ENCODE data around the gene HERC2. TPM values are rescaled to one million over a fixed set of nuclear protein-coding genes. Genes with fewer than 3 reads are reported as not detected.

The HERC2 gene
- total and polyA plus RNA-seq, 2 of the 4 experiments (the other 2 are of a cell fraction), result 20.8 to 28.9 TPM

GRCh38 chr15:28107111-28107903 lies 214.7 kb downstream of the HERC2 start (continued):
- TF ChIP-seq MXI1 (IDR thresholded peaks at IDR 0.05; ENCODE audit: borderline replicate concordance, low read depth, low read length), result no peak

GRCh38 chr15:28106294-28107110 lies 215.5 kb downstream of the HERC2 start:
- ATAC-seq (ENCODE audit: low read depth), result peak; percentile 76
- Histone ChIP-seq H3K4me1 (ENCODE audit: control insufficient read depth, insufficient read depth, low read length) (no peaks in the 10 kb centered on the region; the same call in 1 of the 2 replicates), H4K5ac (ENCODE audit: low read depth, low read length) (no peak overlapping the region), H2BK20ac (ENCODE audit: low read depth, low read length) (no peak overlapping the region), H2BK120ac (ENCODE audit: low read depth, low read length) (no peak overlapping the region), H4K20me1 (ENCODE audit: insufficient read depth, low read length) (no peaks in the 10 kb centered on the region; the same call in 1 of the 2 replicates), H2AFZ (replicated peaks; ENCODE audit: low read length, poor library complexity) (peak overlapping the region; percentile 82), H3K27me3 (ENCODE audit: control insufficient read depth, insufficient read depth, low read length) (peaks cover 13% of the 10 kb centered on the region; the same call in 1 of the 2 replicates), H3K4me3 (ENCODE audit: insufficient read depth, low read depth, low read length) (peak overlapping the region; percentile 45), H4K8ac (ENCODE audit: low read depth in 2 of 2, low read length in 2 of 2) (peak overlapping the region in 1 of 2 experiments; percentile 5; a peak in 1 of 4 replicates), H3K9me3 (ENCODE audit: control insufficient read depth, insufficient read depth, low read length) (no peaks in the 10 kb centered on the region), H2AK9ac (replicated peaks; ENCODE audit: low read depth, low read length, poor library complexity) (peak overlapping the region; percentile 28), H3K4ac (ENCODE audit: low read depth, low read length) (no peak overlapping the region), H3K18ac (ENCODE audit: low read depth, low read length) (no peak overlapping the region), H4K91ac (ENCODE audit: insufficient read depth, low read depth, low read length) (no peak overlapping the region), H3K79me1 (ENCODE audit: low read depth in 1 of 2, low read length in 2 of 2) (no peaks in the 10 kb centered on the region), H3K56ac (ENCODE audit: extremely low read depth, insufficient read depth, low read length) (no peak overlapping the region), H3K23ac (ENCODE audit: low read depth, low read length) (no peak overlapping the region), H3K27ac (ENCODE audit: insufficient read depth, low read length) (no peak overlapping the region), H3K14ac (replicated peaks; ENCODE audit: low read depth, low read length) (no peak overlapping the region), H2BK5ac (ENCODE audit: low read depth, low read length, poor library complexity, severe bottlenecking) (no peak overlapping the region), H3K36me3 (ENCODE audit: control insufficient read depth, insufficient read depth, low read length) (peaks cover 2% of the 10 kb centered on the region), H2BK15ac (ENCODE audit: low read depth, low read length) (no peak overlapping the region), H3K9ac (ENCODE audit: low read depth, low read length) (no peak overlapping the region), H3K4me2 (ENCODE audit: low read depth, low read length) (peak overlapping the region; percentile 84; the same call in 1 of the 2 replicates), H2AK5ac (ENCODE audit: low read depth, low read length) (no peak overlapping the region), H3K9me1 (ENCODE audit: insufficient read depth, low read length) (peaks cover 2% of the 10 kb centered on the region; the same call in 1 of the 2 replicates)
- no peak for DNase-seq
- 3% methylated on average over 56 of the region's 81 CpGs; no CpG with 5 or more reads in 1 of the 2 experiments for WGBS, 2 experiments (ENCODE audit: extremely low coverage in 2 of 2, insufficient read length in 1 of 2)
- ChIA-PET CTCF (interaction anchor here (1.4 to 1.9 kb wide), 2 partner anchors 8 to 20 kb away, joined by 3 to 4 read pairs; partner anchors contain the start of gene OCA2), POLR2A (ENCODE audit: unreplicated experiment) (no interaction called here)
- dilution Hi-C loops (cut with HindIII; ENCODE audit: low sequenced_read_pairs, unreplicated experiment), result no loop called here
- BruUV-seq (replicated peaks), result no TSS peak
- intact Hi-C loops (cut with micrococcal nuclease), result no loop called here
- in situ Hi-C loops (cut with MboI; ENCODE audit: low sequenced_read_pairs), result loop anchor here (25.0 kb wide), 1 partner anchor 1219 kb away; no protein-coding TSS in a partner anchor
- TF ChIP-seq MAFK (IDR thresholded peaks at IDR 0.05; ENCODE audit: low read depth, low read length) (no peak), POLR2A (IDR thresholded peaks at IDR 0.05; ENCODE audit: low read depth, low read length) (no peak), CTCF (conservative IDR thresholded peaks at IDR 0.05; ENCODE audit: low read depth, low read length) (no peak), CHD1 (IDR thresholded peaks at IDR 0.05; ENCODE audit: low read depth, low read length) (no peak), RFX5 (IDR thresholded peaks at IDR 0.05; ENCODE audit: low read depth, low read length) (no peak), RAD21 (IDR thresholded peaks at IDR 0.05; ENCODE audit: low read length) (no peak), NFE2L2 (IDR thresholded peaks at IDR 0.05; ENCODE audit: low read depth, low read length) (no peak), ELK1 (IDR thresholded peaks at IDR 0.05; ENCODE audit: borderline replicate concordance, low read depth, low read length) (no peak), MAZ (IDR thresholded peaks at IDR 0.05; ENCODE audit: borderline replicate concordance, low read depth, low read length) (no peak), FOS (IDR thresholded peaks at IDR 0.05; ENCODE audit: low read depth, low read length) (no peak), SMC3 (IDR thresholded peaks at IDR 0.05; ENCODE audit: low read depth, low read length) (no peak)
